Heart right ventricle (tissue), 16 donors: ENCODE results near the gene ERBIN. TPM values are rescaled to one million over a fixed set of nuclear protein-coding genes. Genes with fewer than 3 reads are reported as not detected.

Experiments
- ATAC-seq, 8 donors: fragments of 200-7000 bp; cut with Tn5 transposase; one replicate each; pipeline ENCODE4 v1.9.1; 2020; ENCODE audit warnings: mild to moderate bottlenecking in 8 of 8, moderate library complexity in 8 of 8, moderate number of reproducible peaks in 1 of 8
- DNase-seq, 2 donors: peaks; one replicate each; pipeline ENCODE4 v3.0.0-alpha.2; 2020
- H3K27ac ChIP-seq, 10 donors: fragments of 200-600 bp; sonication (generic) in 2 of 10; one replicate each; pipeline versions ENCODE4 v1.5.0 to v1.8.0; 2020 to 2022; ENCODE audit warnings: mild to moderate bottlenecking in 3 of 10
- H3K27me3 ChIP-seq, 7 donors: fragments of 200-600 bp; one replicate each; pipeline ENCODE4 v1.8.0; 2021 to 2022; ENCODE audit warnings: mild to moderate bottlenecking in 2 of 7
- H3K36me3 ChIP-seq, 9 donors: fragments of 200-600 bp; sonication (generic) in 1 of 9; one replicate each; pipeline versions ENCODE4 v1.5.0 to v1.8.0; 2020 to 2022; ENCODE audit warnings: mild to moderate bottlenecking in 2 of 9
- H3K4me1 ChIP-seq, 9 donors: fragments of 200-600 bp; sonication (generic) in 1 of 9; one replicate each; pipeline versions ENCODE4 v1.5.0 to v1.8.0; 2020 to 2022; ENCODE audit warnings: mild to moderate bottlenecking in 4 of 9
- H3K4me3 ChIP-seq, 10 donors: fragments of 200-600 bp; sonication (generic) in 2 of 10; one replicate each; pipeline versions ENCODE4 v1.5.0 to v1.8.0; 2020 to 2022; ENCODE audit warnings: mild to moderate bottlenecking in 7 of 10, moderate library complexity in 2 of 10
- H3K9me3 ChIP-seq, 11 donors: fragments of 200-600 bp in 10 of 11; sonication (generic) in 2 of 11; one replicate each; pipeline versions ENCODE4 v1.5.0 to v1.8.0; 2013 to 2022; ENCODE audit warnings: mild to moderate bottlenecking in 2 of 11, control low read depth in 1 of 11, moderate library complexity in 1 of 11
- WGBS, 2 donors: extraction: QIAGEN DNeasy Blood & Tissue Kit; methylation state at CpG; one replicate each; pipeline ENCODE4 v1.1.7; 2013; ENCODE audit warnings: inconsistent platforms in 1 of 2; 5-methylcytosine and 5-hydroxymethylcytosine counted together
- intact Hi-C, 10 donors: fragments of 100-400 bp; cut with DNase I; formaldehyde crosslinking; loops; one replicate each; pipeline versions ENCODE4 v1.11.1 to v1.14.2; 2022
- polyA plus RNA-seq, 2 donors: library from polyadenylated mRNA; stranded (reverse); fragments of 200-250 nt; gene quantifications; one replicate each; pipeline ENCODE4 v1.2.3, GENCODE V29; 2013
- total RNA-seq, 10 donors: library from RNA; stranded (reverse); fragmentation: NEBNext Ultra II Directional in 3 of 10; extraction: Animal tissue kit (Norgen Biotek cat#: 25700) in 3 of 10; gene quantifications; one replicate each; pipeline versions ENCODE4 v1.2.1 to v1.2.4, GENCODE V29; 2021 to 2023
- TF ChIP-seq, protein P1 (sequence below), 9 donors: fragments of 200-600 bp; sonication (generic) in 2 of 9; IDR thresholded peaks; one replicate each; pipeline versions ENCODE4 v1.5.0 to v1.8.0; 2021 to 2022; ENCODE audit warnings: antibody characterized with exemption in 9 of 9, mild to moderate bottlenecking in 5 of 9, moderate library complexity in 1 of 9
- donor health status: Arrhythmogenic right ventricular cardiomyopathy.
- donor health status: ischemic (EF 13 %, LVEDD 7.1; RV severe dilation, severe dysfunction).
- donor health status: healthy with polysubstance abuse.
- donor health status: DM: no; HTN: yes; CAD: no.
- donor health status: DM: no; HTN: no; CAD: no.
- donor health status: ischemic (EF 25% LVEDD 6.9; RV normal size, moderate dysfunction).
- donor health status: ischemic (EF 25% LVEDD 5.7; RV mildly dilated, moderate dysfunction).
- donor health status: healthy.
- donor health status: DM: yes; HTN: yes; CAD: no.
- donor health status: Ischemic cardiomyopathy.
- donor health status: ischemic (EF 35%, LVEDD 5.7; RV mildly dilated, moderate dysfunction).
- donor health status: nonischemic (EF 11% LVEDD 7.7; RV severe dilation, severe dysfunction).
- donor health status: DM: yes; HTN: yes; CAD: no.
- donor health status: PGD.
- donor health status: ischemic (EF 29% LVEDD 5.4; RV normal size, mild dysfunction).
- donor health status: nonischemic (EF 23%, LVEDD 6.1; RV moderate dilation, normal function).

ERBIN gene
- total and polyA plus RNA-seq, 12 donors, result 7.4 to 63.3 (median 42.5) TPM

DNA sequence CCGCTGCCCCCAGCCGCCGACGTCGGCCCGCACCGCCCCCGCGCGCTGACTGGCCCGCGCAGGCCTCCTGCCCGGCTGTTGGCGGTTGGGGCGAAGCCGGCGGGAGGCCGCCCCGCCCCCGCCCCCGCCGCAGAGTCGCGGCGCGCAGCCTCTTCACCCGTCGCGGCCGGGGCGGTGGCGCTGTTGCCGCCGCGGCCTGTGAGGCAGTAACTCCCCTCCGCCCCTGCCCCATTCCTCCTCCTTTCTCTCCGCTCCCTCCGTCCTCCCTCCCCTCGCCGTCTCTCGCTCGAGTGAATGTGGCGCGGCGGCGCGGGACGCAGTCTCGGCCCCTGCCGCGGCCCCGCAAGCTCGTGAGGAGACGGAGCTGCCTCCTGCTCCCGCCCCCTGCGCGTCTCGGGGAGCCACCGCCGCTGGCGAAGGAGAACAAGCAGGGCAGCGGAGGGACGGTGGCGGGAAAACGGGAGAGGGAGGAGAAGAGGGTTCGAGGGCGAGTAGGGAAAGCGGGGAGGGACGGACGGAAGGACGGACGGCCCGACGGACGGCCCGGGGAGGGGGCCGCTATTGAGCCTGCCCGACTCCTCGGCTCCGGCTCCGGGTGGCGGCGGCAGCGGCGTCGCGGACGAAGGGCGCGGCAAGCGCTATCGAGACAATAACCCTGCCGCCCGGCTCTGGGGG lies 637 bp upstream of the ERBIN start:
- no peaks in the 10 kb centered on the region for H3K27me3 ChIP-seq
- peak; percentile 82 to 87 for DNase-seq
- H3K4me3 ChIP-seq, result peak overlapping the region; percentile 69 to 95 (median 90)
- H3K4me1 ChIP-seq, result peaks cover 0 to 46% (median 33%) of the 10 kb centered on the region in 9 donors
- H3K27ac ChIP-seq, result peak overlapping the region; percentile 92 to 100 (median 100)
- intact Hi-C loops, result loop anchor here in 9 of 10 donors (2.0 to 10.0 kb wide), 12 partner anchors 87 to 301 kb away; partner anchors contain the start of genes SREK1 (in 7 of the 9), NLN (in 1 of the 9), SGTB (in 1 of the 9) and SHLD3 (in 1 of the 9)
- ATAC-seq, result peak; percentile 81 to 94 (median 89)
- 0 to 1% methylated on average over 71 to 93 of the region's 94 CpGs for WGBS, 2 donors
- no peaks in the 10 kb centered on the region for H3K9me3 ChIP-seq
- H3K36me3 ChIP-seq, result peaks cover 0 to 13% (median 0%) of the 10 kb centered on the region in 9 donors
- TF ChIP-seq, protein P1, sequence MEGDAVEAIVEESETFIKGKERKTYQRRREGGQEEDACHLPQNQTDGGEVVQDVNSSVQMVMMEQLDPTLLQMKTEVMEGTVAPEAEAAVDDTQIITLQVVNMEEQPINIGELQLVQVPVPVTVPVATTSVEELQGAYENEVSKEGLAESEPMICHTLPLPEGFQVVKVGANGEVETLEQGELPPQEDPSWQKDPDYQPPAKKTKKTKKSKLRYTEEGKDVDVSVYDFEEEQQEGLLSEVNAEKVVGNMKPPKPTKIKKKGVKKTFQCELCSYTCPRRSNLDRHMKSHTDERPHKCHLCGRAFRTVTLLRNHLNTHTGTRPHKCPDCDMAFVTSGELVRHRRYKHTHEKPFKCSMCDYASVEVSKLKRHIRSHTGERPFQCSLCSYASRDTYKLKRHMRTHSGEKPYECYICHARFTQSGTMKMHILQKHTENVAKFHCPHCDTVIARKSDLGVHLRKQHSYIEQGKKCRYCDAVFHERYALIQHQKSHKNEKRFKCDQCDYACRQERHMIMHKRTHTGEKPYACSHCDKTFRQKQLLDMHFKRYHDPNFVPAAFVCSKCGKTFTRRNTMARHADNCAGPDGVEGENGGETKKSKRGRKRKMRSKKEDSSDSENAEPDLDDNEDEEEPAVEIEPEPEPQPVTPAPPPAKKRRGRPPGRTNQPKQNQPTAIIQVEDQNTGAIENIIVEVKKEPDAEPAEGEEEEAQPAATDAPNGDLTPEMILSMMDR (IDR thresholded peaks at IDR 0.05), result peak in 8 of 9 donors; percentile 27 to 67 (median 38)

GRCh38 chr5:65926893-65927292 lies 518 bp downstream of the ERBIN start:
- intact Hi-C loops, result loop anchor here in 8 of 10 donors (5.0 to 10.0 kb wide), 11 partner anchors 85 to 302 kb away; partner anchors contain the start of genes SREK1 (in 5 of the 8), NLN (in 1 of the 8), SGTB (in 1 of the 8) and SHLD3 (in 1 of the 8)
- ATAC-seq, result no peak

DNA sequence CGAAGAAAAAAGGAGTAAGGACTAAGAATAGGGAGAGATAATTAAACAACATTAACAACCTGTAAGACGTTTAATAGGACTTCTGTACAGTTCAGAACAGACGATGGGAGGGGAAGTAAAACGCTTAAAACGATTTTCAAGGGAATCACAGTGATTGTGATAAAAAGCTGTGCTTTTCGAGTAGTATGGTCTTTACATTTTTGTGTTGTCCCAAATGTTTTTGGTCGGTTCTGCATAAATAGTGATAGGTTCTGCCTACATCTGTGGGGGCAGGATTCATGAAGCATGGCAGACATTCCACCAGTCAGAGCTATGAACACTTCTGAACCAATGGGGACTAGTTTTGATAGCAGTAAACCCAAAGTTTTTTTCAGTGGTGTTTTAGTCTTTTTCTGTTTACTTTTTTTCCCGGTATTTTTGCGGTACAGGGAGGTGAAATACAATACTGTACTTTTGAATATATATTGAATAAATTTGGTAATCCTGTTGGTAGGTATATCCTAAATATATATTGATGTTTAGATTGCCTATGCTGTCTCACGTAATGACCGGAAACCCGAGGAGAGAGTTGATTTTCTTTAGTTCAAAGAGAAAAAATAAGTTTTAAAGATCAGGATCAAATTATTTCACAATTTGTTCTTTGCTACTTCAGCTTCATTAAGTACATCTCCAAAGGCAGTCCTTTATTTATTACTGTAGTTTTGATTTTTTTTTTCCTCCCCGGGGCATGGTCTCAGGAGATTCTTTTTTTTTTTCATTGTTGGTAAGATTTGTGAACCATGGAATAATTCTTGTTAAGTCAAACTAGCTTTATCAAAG lies 1.3 kb downstream of the ERBIN start:
- intact Hi-C loops, result loop anchor here in 8 of 10 donors (5.0 to 10.0 kb wide), 11 partner anchors 85 to 303 kb away; partner anchors contain the start of genes SREK1 (in 5 of the 8), NLN (in 1 of the 8), SGTB (in 1 of the 8) and SHLD3 (in 1 of the 8)
- peaks cover 0 to 15% (median 0%) of the 10 kb centered on the region in 9 donors for H3K36me3 ChIP-seq
- peak in 3 of 8 donors; percentile 41 to 49 (median 48) for ATAC-seq
- peaks cover 0 to 51% (median 35%) of the 10 kb centered on the region in 9 donors for H3K4me1 ChIP-seq
- peak in 1 of 2 donors; percentile 11 for DNase-seq
- TF ChIP-seq, protein P1 (IDR thresholded peaks at IDR 0.05), result no peak
- WGBS, 2 donors, result 0 to 1% methylated on average over 13 of the region's 13 CpGs
- H3K27ac ChIP-seq, result peak overlapping the region; percentile 92 to 100 (median 100)
- H3K4me3 ChIP-seq, result peak overlapping the region; percentile 69 to 95 (median 90)
- H3K27me3 ChIP-seq, result no peaks in the 10 kb centered on the region
- H3K9me3 ChIP-seq, result no peaks in the 10 kb centered on the region

More at GRCh38 chr5:65926893-65927292, 518 bp downstream of the ERBIN start:
- TF ChIP-seq, protein P1 (IDR thresholded peaks at IDR 0.05), result no peak
- peak overlapping the region; percentile 69 to 95 (median 90) for H3K4me3 ChIP-seq
- no peaks in the 10 kb centered on the region for H3K27me3 ChIP-seq
- DNase-seq, result no peak
- H3K36me3 ChIP-seq, result peaks cover 0 to 15% (median 0%) of the 10 kb centered on the region in 9 donors
- WGBS, 2 donors, result 0 to 1% methylated on average over 16 of the region's 16 CpGs
- H3K4me1 ChIP-seq, result peaks cover 0 to 51% (median 35%) of the 10 kb centered on the region in 9 donors
- H3K9me3 ChIP-seq, result no peaks in the 10 kb centered on the region
- peak overlapping the region; percentile 92 to 100 (median 100) for H3K27ac ChIP-seq
